H9 (cell line): ENCODE measurements around the gene FOXD2. TPM values are rescaled to one million over a fixed set of nuclear protein-coding genes. Genes with fewer than 3 reads are reported as not detected.

Experiments used
- DNase-seq: peaks from one replicate; pipeline ENCODE4 v3.0.0-alpha.2; 2017
- H2AFZ ChIP-seq: one replicate; pipeline ENCODE4 v1.6.1; 2013; ENCODE audit warnings: mild to moderate bottlenecking, low read length, control low read depth, moderate library complexity
- H2AK5ac ChIP-seq: 2 replicates; pipeline ENCODE4 v1.6.1; 2013; ENCODE audit warnings: low read length, control low read depth, mixed read lengths; ENCODE audit not compliant: insufficient read length
- H2BK120ac ChIP-seq: one replicate; pipeline ENCODE4 v1.6.1; 2013; ENCODE audit warnings: low read depth, mild to moderate bottlenecking, low read length, control low read depth, inconsistent platforms; ENCODE audit not compliant: poor library complexity, severe bottlenecking
- H2BK12ac ChIP-seq: 2 replicates; pipeline ENCODE4 v1.6.1; 2013; ENCODE audit warnings: low read length, control low read depth, mixed read lengths, low read depth; ENCODE audit not compliant: insufficient read length
- H2BK15ac ChIP-seq: 2 replicates; pipeline ENCODE4 v1.6.1; 2013; ENCODE audit warnings: low read depth, low read length, control low read depth
- H2BK20ac ChIP-seq: one replicate; pipeline ENCODE4 v1.6.1; 2013; ENCODE audit warnings: low read depth, mild to moderate bottlenecking, low read length, control low read depth, inconsistent platforms; ENCODE audit not compliant: poor library complexity, severe bottlenecking
- H2BK5ac ChIP-seq: 2 replicates; pipeline ENCODE4 v1.6.1; 2013; ENCODE audit warnings: low read length, control low read depth, mixed read lengths; ENCODE audit not compliant: insufficient read length
- H3K14ac ChIP-seq: 2 replicates; pipeline ENCODE4 v1.6.1; 2013; ENCODE audit warnings: low read length, control low read depth; ENCODE audit not compliant: insufficient read depth
- H3K18ac ChIP-seq: 2 replicates; pipeline ENCODE4 v1.6.1; 2013; ENCODE audit warnings: low read depth, mild to moderate bottlenecking, mixed read lengths, low read length, control low read depth; ENCODE audit not compliant: insufficient read length
- H3K23ac ChIP-seq: 2 replicates; pipeline ENCODE4 v1.6.1; 2013; ENCODE audit warnings: low read length, control low read depth, mixed read lengths, low read depth; ENCODE audit not compliant: insufficient read length
- H3K23me2 ChIP-seq: 2 replicates; pipeline ENCODE4 v1.6.1; 2013; ENCODE audit warnings: low read depth, mild to moderate bottlenecking, mixed read lengths, low read length, control low read depth; ENCODE audit not compliant: insufficient read length, poor library complexity, severe bottlenecking
- H3K27ac ChIP-seq: 2 replicates; pipeline ENCODE4 v1.5.1; 2013; ENCODE audit warnings: low read length, control low read depth, mixed read lengths, low read depth; ENCODE audit not compliant: insufficient read length
- H3K27me3 ChIP-seq: 2 replicates; pipeline ENCODE4 v1.6.1; 2013; ENCODE audit warnings: low read length, control low read depth, inconsistent platforms; ENCODE audit not compliant: insufficient read depth
- H3K4ac ChIP-seq: 2 replicates; pipeline ENCODE4 v1.6.1; 2013; ENCODE audit warnings: low read depth, mild to moderate bottlenecking, control low read depth, inconsistent platforms, low read length, moderate library complexity
- H3K4me1 ChIP-seq: 2 replicates; pipeline ENCODE4 v1.6.1; 2013; ENCODE audit warnings: low read length, control low read depth, inconsistent platforms; ENCODE audit not compliant: insufficient read depth
- H3K4me2 ChIP-seq: 2 replicates; pipeline ENCODE4 v1.6.1; 2013; ENCODE audit warnings: low read length, control low read depth, mixed read lengths; ENCODE audit not compliant: insufficient read length, insufficient read depth
- H3K56ac ChIP-seq: 2 replicates; pipeline ENCODE4 v1.6.1; 2013; ENCODE audit warnings: low read depth, mild to moderate bottlenecking, mixed read lengths, low read length, control low read depth; ENCODE audit not compliant: insufficient read length
- H3K79me1 ChIP-seq: 2 replicates; pipeline ENCODE4 v1.6.1; 2013; ENCODE audit warnings: low read depth, mild to moderate bottlenecking, moderate library complexity, low read length, control low read depth, inconsistent platforms; ENCODE audit not compliant: insufficient read depth, poor library complexity, severe bottlenecking
- H3K79me2 ChIP-seq: 2 replicates; pipeline ENCODE4 v1.6.1; 2013; ENCODE audit warnings: low read length, control low read depth, inconsistent platforms; ENCODE audit not compliant: insufficient read depth
- H3K9ac ChIP-seq: 2 replicates; pipeline ENCODE4 v1.6.1; 2013; ENCODE audit warnings: low read length, control low read depth, mixed read lengths; ENCODE audit not compliant: insufficient read length; ENCODE audit errors: extremely low read depth
- H3K9me3 ChIP-seq: one replicate; pipeline ENCODE4 v1.6.1; 2013; ENCODE audit warnings: low read depth, low read length, inconsistent platforms; ENCODE audit not compliant: control insufficient read depth
- H3T11ph ChIP-seq: one replicate; pipeline ENCODE4 v1.6.1; 2013; ENCODE audit warnings: mild to moderate bottlenecking, low read length, control low read depth, inconsistent platforms
- H4K20me1 ChIP-seq: one replicate; pipeline ENCODE4 v1.6.1; 2013; ENCODE audit not compliant: control insufficient read depth, insufficient read length, insufficient read depth
- H4K5ac ChIP-seq: 2 replicates; pipeline ENCODE4 v1.6.1; 2013; ENCODE audit warnings: low read depth, mild to moderate bottlenecking, mixed read lengths, low read length, control low read depth; ENCODE audit not compliant: insufficient read length
- H4K8ac ChIP-seq: replicated peaks from 2 replicates; pipeline ENCODE4 v1.6.1; 2013; ENCODE audit warnings: low read length, control low read depth, mixed read lengths, low read depth; ENCODE audit not compliant: insufficient read length
- H4K91ac ChIP-seq: 2 replicates; pipeline ENCODE4 v1.6.1; 2013; ENCODE audit warnings: low read depth, mild to moderate bottlenecking, moderate library complexity, mixed read lengths, low read length, control low read depth; ENCODE audit not compliant: insufficient read length
- H3K27ac Mint-ChIP-seq, 3 experiments: 2 replicates in 2 of 3; 3 replicates in 1 of 3; pipeline ENCODE4 v1.8.0; 2020 to 2021; ENCODE audit warnings: mixed read lengths in 3 of 3, mild to moderate bottlenecking in 1 of 3, moderate library complexity in 1 of 3
- H3K27me3 Mint-ChIP-seq: 2 replicates; pipeline ENCODE4 v1.8.0; 2021; ENCODE audit warnings: low read depth, mild to moderate bottlenecking, moderate library complexity, mixed read lengths
- H3K36me3 Mint-ChIP-seq, 3 experiments: 2 replicates in 2 of 3; 3 replicates in 1 of 3; pipeline ENCODE4 v1.8.0; 2020 to 2021; ENCODE audit warnings: low read depth in 3 of 3, mixed read lengths in 3 of 3; ENCODE audit not compliant: insufficient read depth in 1 of 3
- H3K4me1 Mint-ChIP-seq, 2 experiments: 2 replicates each; pipeline ENCODE4 v1.8.0; 2020; ENCODE audit warnings: mixed read lengths in 2 of 2
- H3K4me3 Mint-ChIP-seq, 2 experiments: 2 replicates in 1 of 2; 3 replicates in 1 of 2; pipeline ENCODE4 v1.8.0; 2020 to 2021; ENCODE audit warnings: mild to moderate bottlenecking in 2 of 2, mixed read lengths in 2 of 2, moderate library complexity in 1 of 2
- H3K9me3 Mint-ChIP-seq, 2 experiments: 2 replicates in 1 of 2; 3 replicates in 1 of 2; pipeline ENCODE4 v1.8.0; 2020; ENCODE audit warnings: mild to moderate bottlenecking in 2 of 2, mixed read lengths in 2 of 2, moderate library complexity in 1 of 2
- WGBS: extraction: QIAGEN DNeasy Blood & Tissue Kit; methylation state at CpG from one replicate; pipeline ENCODE4 v1.1.7; 2013; ENCODE audit warnings: missing lambda C conversion rate, low lambda C conversion rate, mixed read lengths; ENCODE audit not compliant: insufficient read length; ENCODE audit errors: extremely low coverage; 5-methylcytosine and 5-hydroxymethylcytosine counted together
- total RNA-seq: library from RNA; stranded (reverse); gene quantifications from 2 replicates; pipeline ENCODE4 v1.2.1, GENCODE V29; 2021
- TF ChIP-seq, protein P1 (sequence below): fragments of 200-600 bp; sonication (generic); conservative IDR thresholded peaks from 3 replicates; pipeline ENCODE4 v1.8.0; 2021; ENCODE audit warnings: antibody characterized with exemption, mild to moderate bottlenecking

FOXD2 gene
- total RNA-seq, 1 experiment from 2014 or later: not detected

- H3K79me2 ChIP-seq: no peaks in the 10 kb centered on the region
- H3K9ac ChIP-seq: no peak overlapping the region
- no peak overlapping the region for H2AK5ac ChIP-seq
- H3K27ac ChIP-seq: no peak overlapping the region
- no peaks in the 10 kb centered on the region for H3K27me3 ChIP-seq
- no peaks in the 10 kb centered on the region for H3K23me2 ChIP-seq
- H2BK15ac ChIP-seq: no peak overlapping the region
- no peaks in the 10 kb centered on the region for H3K79me1 ChIP-seq
- no peak overlapping the region for H3K23ac ChIP-seq
- no peak overlapping the region for H3K18ac ChIP-seq
- no peak overlapping the region for H4K5ac ChIP-seq
- no peaks in the 10 kb centered on the region for H3K9me3 Mint-ChIP-seq
- H3K27me3 Mint-ChIP-seq: peaks cover 82% of the 10 kb centered on the region
- no peaks in the 10 kb centered on the region for H3K9me3 ChIP-seq
- H3K14ac ChIP-seq: no peak overlapping the region
- no peak overlapping the region for H2BK5ac ChIP-seq
- no peak overlapping the region for H2AFZ ChIP-seq
- no peak overlapping the region for H2BK120ac ChIP-seq
- H3K27ac Mint-ChIP-seq: no peak overlapping the region
- peaks cover 3% of the 10 kb centered on the region; the same call in 1 of the 2 replicates for H3K4me1 ChIP-seq
- H2BK20ac ChIP-seq: no peak overlapping the region
- DNase-seq: no peak
- H4K20me1 ChIP-seq: no peaks in the 10 kb centered on the region
- H3K4ac ChIP-seq: no peak overlapping the region
- no CpG with 5 or more reads among the region's 4 CpGs for WGBS
- H4K8ac ChIP-seq: no peak overlapping the region
- H3K56ac ChIP-seq: no peak overlapping the region
- no peak overlapping the region for H2BK12ac ChIP-seq
- H3T11ph ChIP-seq: no peak overlapping the region
- no peak overlapping the region for H3K4me3 Mint-ChIP-seq
- no peaks in the 10 kb centered on the region for H3K36me3 Mint-ChIP-seq
- no peak overlapping the region for H3K4me2 ChIP-seq
- no peak overlapping the region for H4K91ac ChIP-seq
- TF ChIP-seq, protein P1, sequence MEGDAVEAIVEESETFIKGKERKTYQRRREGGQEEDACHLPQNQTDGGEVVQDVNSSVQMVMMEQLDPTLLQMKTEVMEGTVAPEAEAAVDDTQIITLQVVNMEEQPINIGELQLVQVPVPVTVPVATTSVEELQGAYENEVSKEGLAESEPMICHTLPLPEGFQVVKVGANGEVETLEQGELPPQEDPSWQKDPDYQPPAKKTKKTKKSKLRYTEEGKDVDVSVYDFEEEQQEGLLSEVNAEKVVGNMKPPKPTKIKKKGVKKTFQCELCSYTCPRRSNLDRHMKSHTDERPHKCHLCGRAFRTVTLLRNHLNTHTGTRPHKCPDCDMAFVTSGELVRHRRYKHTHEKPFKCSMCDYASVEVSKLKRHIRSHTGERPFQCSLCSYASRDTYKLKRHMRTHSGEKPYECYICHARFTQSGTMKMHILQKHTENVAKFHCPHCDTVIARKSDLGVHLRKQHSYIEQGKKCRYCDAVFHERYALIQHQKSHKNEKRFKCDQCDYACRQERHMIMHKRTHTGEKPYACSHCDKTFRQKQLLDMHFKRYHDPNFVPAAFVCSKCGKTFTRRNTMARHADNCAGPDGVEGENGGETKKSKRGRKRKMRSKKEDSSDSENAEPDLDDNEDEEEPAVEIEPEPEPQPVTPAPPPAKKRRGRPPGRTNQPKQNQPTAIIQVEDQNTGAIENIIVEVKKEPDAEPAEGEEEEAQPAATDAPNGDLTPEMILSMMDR: no peak
- H3K4me1 Mint-ChIP-seq: 0 out of 4 replicates have a peak, but pooled peaks cover 0 to 5% of the 10 kb centered on the region in 2 experiments
Measured at GRCh38 chr1:47401761-47402160, 36.1 kb upstream of the FOXD2 start.
